GM21825 (cell line): ENCODE results near the gene DGKI.

ENCODE experiments used
- ATAC-seq: cut with Tn5 transposase; IDR thresholded peaks from one replicate; pipeline ENCODE4 v1.9.1; 2021; ENCODE audit warnings: mild to moderate bottlenecking, moderate library complexity; ENCODE audit not compliant: unreplicated experiment

DGKI gene

DNA sequence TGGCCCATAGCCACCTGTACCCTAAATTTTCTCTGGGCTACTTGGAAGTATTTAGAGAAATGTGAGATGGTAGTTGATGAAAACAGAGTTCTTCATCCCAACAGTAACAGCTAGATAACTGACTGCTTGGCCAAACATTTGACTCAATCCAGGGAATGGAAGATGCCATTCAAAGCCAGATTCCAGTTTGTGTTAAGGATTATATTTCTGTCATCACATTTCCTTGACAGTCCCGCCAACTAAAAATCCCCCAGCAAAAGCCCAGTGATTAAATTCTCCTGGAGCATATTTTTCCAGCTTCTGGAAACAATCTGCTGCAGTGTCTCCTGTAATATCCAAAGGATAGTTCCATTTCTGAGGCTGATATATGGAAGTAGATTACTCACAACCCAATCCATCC lies 457.9 kb downstream of the DGKI start:
- no peak for ATAC-seq

DNA sequence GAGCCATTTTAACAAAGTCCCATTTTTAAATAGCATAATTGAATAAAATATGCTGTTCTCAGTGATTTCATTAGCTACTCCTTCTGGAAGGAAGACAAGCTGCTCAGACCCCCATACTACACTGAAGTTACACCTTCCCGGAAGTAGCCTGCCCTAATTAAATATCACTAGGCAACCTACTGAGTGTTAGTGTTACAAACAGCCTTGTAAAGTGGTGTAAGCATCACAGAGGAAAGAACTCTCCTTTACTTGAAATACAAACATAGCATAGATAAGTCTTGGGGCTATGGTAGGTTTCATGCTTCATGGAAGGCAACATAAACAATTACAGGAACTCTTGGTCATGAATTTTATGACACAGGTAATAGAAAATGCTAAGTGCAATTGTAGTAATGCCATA lies 459.8 kb downstream of the DGKI start:
- no peak for ATAC-seq

DNA sequence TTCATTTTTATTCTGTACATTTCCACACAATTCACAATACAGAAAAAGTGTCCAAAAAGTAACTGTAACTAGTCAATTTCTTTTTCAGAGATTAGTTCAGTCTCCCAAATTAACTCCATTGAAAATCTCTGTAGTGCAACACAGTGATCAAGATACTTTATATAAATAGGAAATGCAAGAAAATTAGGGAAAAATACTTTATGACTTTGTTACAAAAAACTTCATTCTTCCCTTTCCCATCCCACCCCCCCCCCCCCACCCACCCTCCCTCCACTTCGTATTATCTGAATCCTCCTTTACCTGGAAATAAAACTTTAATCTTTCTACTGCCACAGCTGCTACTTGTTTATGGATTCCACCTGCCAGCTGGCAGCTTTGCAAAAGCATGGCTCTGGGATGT lies 465.7 kb downstream of the DGKI start:
- no peak for ATAC-seq

DNA sequence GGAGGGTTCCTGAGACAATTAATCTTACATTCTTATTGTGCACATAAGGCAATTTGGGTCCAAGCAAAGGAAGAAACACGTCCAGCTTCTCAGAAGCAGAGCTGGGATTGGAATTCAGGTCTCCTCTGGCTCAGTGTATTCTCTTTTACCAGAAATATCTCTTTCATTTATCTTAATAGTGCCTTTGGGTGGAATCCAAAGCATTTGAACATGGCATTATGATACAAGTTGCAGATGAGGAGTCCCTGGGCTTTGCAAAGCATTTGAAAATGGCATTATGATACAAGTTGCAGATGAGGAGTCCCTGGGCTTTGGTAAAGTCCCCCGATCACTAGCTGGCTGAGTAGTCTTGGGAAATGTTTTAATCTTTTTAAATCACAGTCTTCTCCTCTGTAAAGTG lies 473.3 kb downstream of the DGKI start:
- no peak for ATAC-seq

DNA sequence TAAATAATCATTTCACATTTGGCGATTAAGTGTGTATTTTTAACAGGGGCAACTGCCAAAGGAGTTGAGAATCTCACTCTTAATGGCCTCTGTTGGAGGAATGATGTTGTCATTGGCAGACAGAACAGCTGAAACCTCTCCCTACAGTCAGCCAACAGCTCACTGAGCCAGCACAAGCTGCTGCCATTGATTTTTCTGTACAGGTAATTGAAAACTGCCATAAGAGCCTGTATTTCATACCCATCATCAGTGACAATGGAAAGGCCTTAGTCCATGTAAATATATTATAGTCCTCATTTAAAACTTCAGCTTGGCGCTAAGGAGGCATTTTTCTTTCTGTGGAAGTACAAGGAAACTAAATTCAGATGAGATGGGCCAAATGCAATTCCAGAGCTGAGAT lies 475.2 kb downstream of the DGKI start:
- ATAC-seq = no peak

DNA sequence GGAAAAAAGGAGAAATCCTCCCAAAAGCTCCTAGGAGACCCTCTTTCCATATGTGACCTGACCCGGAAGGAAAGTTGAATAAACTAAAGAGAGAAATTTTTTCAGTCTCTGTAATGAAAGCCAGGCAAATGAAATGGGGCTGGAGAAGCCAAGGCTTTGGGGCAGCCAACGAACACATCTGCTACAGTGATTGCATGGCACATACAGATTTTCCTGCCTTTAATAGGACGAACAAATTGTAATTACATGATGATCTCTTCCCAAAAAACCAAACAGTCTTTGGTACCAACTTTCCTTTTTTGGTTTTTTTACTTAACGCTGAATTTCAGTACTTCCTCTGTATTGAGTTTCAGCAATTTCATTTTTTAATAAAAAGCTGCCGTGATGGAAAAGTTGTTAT lies 479.8 kb downstream of the DGKI start:
- no peak for ATAC-seq

DNA sequence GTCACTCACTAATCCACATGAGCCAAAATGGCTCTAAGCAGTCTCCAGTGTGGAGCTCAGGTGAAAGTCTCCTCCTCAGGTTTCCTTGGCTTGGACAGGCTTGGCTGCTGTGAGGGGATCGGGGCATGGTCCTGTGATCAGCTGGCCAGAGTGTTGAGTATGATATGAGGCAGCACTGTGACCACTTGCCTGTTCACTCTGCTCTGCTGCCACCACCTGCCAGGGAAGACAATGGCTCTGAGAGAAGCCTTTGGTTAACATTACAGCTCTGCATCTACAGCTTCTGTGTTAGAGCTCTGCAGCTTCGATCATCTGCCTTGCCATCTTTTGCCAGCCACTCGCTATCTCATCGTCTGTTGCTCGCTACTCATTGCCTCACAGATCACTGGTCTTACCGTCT lies 483.1 kb downstream of the DGKI start:
- ATAC-seq = no peak

DNA sequence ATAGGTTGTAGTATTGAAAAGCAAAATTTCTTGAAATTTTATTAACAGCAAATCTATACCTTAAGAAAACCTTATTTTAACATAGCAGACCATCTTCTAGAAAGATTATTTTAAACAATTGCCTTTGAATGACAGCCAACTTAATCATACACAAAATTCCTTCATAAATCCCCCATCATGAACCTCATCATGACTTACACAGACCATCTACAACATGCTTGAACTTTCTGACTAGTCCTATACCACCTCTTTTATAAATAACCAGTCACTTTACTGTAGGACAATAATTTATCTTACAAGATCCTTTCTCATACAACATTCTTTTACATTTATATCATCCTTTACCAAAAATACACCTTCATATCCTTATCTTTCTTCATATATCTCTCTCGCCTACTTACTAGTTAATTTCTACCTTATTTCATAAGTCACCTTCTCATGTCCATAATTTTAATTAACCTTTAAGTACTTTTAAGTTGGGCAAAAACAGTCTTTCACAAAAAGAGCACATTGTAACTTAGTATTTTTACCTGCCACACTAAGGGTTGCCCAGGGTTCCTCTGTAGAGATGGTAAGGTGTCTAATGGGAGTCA lies 486.6 kb downstream of the DGKI start:
- ATAC-seq = no peak

DNA sequence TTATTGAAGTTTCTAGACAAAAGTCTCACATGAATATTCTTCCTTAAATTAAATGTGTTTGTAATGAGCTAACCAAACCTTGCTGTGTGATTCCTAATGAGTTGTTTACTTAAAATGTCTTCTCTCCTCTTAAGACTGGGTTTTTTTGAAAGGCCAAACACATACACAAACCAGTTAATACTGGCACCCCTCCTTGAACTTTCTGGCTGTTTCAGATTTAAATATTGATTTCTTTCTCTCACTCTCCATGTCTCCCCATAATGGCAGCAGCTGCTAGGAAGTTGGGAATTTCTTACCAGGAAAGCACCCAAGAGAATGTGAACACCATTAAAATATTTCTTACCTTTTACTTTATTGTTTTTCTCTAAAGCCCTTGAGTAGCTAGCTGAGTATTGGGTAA lies 491.8 kb downstream of the DGKI start:
- ATAC-seq = no peak

DNA sequence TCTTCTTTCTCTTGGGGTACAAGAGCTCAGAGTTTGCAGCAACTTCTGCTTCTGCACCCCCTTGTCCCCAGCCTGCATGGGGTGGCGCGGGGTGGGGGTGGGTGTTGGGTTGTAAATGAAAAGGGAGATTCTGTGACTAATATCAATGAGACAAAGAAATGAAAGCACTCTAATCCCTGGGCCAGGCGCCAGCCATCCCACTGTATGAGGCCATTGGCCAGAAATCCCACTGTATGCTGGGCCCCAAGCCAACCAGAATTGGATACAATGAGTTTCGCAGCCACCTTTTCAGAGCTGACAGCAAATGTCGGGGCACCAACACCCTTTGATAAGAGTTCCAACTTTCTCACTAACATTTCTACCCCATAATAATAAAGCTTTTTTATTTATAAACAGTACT lies 492.4 kb downstream of the DGKI start:
- ATAC-seq = no peak

DNA sequence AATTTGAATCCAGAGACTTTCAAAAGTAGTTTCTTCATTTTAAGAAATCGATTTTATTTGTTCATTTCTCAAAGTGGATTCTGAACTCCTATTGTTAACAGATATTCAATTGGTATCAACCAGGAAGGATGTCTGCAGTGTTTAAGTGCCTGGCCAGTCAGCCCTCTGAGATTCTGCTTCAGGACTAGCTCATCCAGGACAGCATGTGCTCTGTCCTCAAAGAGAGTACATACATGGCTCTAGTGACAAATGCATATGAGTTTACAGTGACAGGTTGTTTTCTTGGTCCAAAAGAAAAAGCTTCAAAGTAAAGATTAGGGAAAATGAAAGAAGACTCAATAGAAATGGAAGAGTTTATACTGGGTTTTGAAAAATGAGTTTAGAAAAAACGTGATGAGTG lies 494.8 kb downstream of the DGKI start:
- no peak for ATAC-seq

DNA sequence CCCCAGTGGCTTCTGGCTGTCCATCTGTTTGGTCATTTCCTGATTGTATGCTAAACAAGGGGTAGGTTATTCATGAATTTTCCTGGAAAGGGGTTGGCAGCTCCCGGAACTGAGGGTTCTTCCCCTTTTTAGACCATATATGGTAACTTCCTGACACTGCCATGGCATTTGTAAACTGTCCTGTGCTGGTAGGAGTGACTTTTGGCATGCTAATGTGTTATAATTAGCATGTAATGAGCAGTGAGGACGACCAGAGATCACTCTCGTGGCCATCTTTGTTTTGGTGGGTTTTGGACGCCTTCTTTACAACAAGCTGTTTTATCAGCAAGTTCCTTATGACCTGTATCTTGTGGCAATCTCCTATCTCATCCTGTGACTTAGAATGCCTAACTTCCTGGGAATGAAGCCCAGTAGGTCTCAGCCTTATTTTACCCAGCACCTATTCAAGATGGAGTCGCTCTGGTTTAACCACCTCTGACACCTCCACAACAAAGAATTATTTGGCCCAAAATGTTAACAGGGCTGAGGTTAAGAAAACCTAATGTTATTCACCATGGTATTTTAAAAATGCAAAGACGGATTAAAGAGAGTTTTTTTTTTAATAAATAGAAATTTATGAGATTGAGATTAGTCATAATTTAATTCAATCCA lies 500.9 kb downstream of the DGKI start:
- ATAC-seq = no peak

DNA sequence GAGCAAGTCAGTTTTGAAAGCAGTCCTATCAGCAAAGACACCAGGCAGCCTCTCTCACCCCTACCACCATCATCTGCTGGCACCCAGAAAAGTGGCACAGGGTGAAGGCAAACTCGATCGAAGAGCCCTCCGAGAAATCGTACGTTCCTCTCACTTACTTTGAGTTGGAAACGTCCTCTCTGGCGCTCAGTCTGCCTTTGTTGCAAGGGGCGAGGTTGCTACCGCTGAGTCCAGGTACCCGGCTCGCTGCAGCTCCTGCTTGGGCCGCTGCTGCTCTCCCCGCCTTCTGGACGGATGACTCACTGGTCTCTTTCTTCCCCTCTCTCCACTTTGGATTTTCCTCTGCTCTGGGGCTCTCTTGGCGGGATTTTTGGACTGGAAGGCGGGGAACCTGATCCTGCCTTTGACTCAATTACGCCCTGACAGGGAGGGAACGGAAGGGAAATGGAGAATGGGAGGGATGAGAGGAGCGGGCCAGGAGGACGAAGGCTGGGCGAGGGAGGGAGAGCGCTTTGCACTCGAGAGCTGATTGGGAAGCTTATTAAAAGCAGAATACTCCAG lies 503.4 kb downstream of the DGKI start, which contains the start of gene PTN:
Gene PTN (minus strand): TSS at position 453 of the 561 bp plus-strand sequence. CDS start 88,760 bp downstream, outside the sequence.
- no peak for ATAC-seq

DNA sequence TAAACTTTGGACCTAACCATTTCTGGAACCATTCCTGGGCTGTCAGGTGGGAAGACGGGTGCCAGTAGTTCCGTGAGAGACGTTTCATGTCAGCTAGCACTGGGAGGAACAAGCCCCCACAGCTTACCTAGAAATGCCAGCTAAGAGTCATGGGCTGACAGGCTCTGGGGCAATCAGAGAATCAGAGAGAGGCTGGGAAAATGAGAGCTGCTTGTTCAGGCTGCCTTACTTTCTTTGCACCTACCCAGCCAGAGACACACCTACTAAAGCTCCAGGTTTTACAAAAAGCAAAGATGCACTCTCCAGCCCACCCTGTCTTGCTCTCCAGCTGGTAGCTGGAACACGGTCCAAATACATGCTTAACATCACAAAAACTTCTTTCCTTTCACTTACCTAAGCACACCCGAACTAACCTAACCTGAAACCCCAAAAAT lies 503.9 kb downstream of the DGKI start:
- ATAC-seq = no peak

DNA sequence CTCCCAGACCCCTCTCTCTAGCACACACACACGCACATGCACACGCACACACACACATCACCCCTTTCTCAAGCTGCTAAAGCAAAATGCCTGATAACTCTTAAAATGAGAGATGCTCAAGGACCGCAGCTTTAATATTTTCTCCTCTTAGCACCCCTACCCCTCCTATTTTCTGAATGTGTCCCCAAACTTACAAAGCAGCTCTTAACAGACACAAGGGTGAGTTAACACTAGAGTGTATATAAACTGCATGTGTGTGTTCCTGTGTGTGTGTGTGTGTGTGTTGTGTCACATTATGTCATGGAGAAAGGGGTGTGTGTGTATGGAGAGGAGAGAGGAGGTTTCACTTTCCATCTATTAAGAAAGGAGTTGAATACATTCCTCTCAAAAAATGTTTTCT lies 504.5 kb downstream of the DGKI start:
- no peak for ATAC-seq

DNA sequence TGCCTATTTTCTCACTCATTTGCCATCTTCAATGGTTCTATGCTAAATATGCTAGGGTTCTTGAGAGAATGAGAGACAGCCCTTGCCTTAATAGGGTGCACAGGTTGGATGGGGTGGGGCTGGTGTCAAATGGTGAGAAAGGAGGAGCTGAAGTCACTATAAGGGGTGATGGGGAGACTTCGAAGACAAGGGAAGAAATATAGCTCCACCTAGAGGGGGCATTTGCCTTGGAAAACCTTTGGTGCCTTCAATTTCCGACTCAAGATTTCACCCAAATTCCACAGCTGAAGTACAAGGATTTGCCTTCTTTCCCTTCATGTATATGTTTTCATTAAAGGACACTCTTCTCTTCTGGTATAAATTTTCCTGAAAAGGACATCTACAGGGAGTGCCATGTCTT lies 508.9 kb downstream of the DGKI start:
- ATAC-seq = no peak

DNA sequence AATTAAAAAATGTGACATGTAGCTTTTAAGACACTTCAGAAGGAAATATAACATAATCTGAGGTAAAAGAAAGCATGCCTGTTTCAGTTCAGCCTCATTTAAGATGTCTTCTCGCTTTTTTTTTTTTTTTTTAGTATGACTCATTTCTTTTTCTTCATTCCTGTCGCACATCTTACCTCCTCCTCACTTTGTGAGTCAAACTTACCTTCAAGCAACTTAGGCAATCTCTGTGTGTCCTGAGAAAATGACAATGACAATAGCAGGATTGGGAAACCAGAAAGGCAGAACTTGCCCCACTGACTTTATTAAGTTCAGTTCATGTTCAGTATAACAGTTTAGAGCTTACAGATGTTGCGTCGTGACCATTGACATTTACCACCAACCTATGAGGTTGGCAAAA lies 511.0 kb downstream of the DGKI start:
- ATAC-seq = no peak

DNA sequence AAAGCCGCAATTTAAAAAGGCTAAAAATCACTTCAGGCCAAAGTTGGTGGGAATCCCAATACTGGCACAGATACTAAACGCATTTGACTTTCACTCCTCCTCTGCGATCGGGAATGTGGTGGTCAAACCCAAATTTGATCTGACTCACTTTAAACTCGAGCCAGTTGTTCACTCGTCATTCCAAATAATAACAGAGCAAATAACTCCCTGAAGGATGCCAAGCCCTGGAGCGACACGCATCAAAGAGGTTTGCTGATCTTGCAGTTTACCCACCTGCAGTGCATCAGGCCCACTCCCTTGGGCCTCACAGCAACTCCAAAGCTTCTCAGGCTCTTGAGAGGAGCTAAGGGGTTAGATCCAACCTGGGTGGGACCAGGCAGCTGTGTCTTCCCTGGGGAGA lies 515.4 kb downstream of the DGKI start:
- ATAC-seq = no peak
